Heart right ventricle (tissue), 16 donors: ENCODE results near the gene FITM2. TPM values are rescaled to one million over a fixed set of nuclear protein-coding genes. Genes with fewer than 3 reads are reported as not detected.

Experiments
- ATAC-seq, 8 donors: fragments of 200-7000 bp; cut with Tn5 transposase; one replicate each; pipeline ENCODE4 v1.9.1; 2020; ENCODE audit warnings: mild to moderate bottlenecking in 8 of 8, moderate library complexity in 8 of 8, moderate number of reproducible peaks in 1 of 8
- DNase-seq, 2 donors: peaks; one replicate each; pipeline ENCODE4 v3.0.0-alpha.2; 2020
- H3K27ac ChIP-seq, 10 donors: fragments of 200-600 bp; sonication (generic) in 2 of 10; one replicate each; pipeline versions ENCODE4 v1.5.0 to v1.8.0; 2020 to 2022; ENCODE audit warnings: mild to moderate bottlenecking in 3 of 10
- H3K27me3 ChIP-seq, 7 donors: fragments of 200-600 bp; one replicate each; pipeline ENCODE4 v1.8.0; 2021 to 2022; ENCODE audit warnings: mild to moderate bottlenecking in 2 of 7
- H3K36me3 ChIP-seq, 9 donors: fragments of 200-600 bp; sonication (generic) in 1 of 9; one replicate each; pipeline versions ENCODE4 v1.5.0 to v1.8.0; 2020 to 2022; ENCODE audit warnings: mild to moderate bottlenecking in 2 of 9
- H3K4me1 ChIP-seq, 9 donors: fragments of 200-600 bp; sonication (generic) in 1 of 9; one replicate each; pipeline versions ENCODE4 v1.5.0 to v1.8.0; 2020 to 2022; ENCODE audit warnings: mild to moderate bottlenecking in 4 of 9
- H3K4me3 ChIP-seq, 10 donors: fragments of 200-600 bp; sonication (generic) in 2 of 10; one replicate each; pipeline versions ENCODE4 v1.5.0 to v1.8.0; 2020 to 2022; ENCODE audit warnings: mild to moderate bottlenecking in 7 of 10, moderate library complexity in 2 of 10
- H3K9me3 ChIP-seq, 11 donors: fragments of 200-600 bp in 10 of 11; sonication (generic) in 2 of 11; one replicate each; pipeline versions ENCODE4 v1.5.0 to v1.8.0; 2013 to 2022; ENCODE audit warnings: mild to moderate bottlenecking in 2 of 11, control low read depth in 1 of 11, moderate library complexity in 1 of 11
- CTCF ChIP-seq, 9 donors: fragments of 200-600 bp; sonication (generic) in 2 of 9; IDR thresholded peaks; one replicate each; pipeline versions ENCODE4 v1.5.0 to v1.8.0; 2021 to 2022; ENCODE audit warnings: antibody characterized with exemption in 9 of 9, mild to moderate bottlenecking in 5 of 9, moderate library complexity in 1 of 9
- WGBS, 2 donors: extraction: QIAGEN DNeasy Blood & Tissue Kit; methylation state at CpG; one replicate each; pipeline ENCODE4 v1.1.7; 2013; ENCODE audit warnings: inconsistent platforms in 1 of 2; 5-methylcytosine and 5-hydroxymethylcytosine counted together
- intact Hi-C, 10 donors: fragments of 100-400 bp; cut with DNase I; formaldehyde crosslinking; loops; one replicate each; pipeline versions ENCODE4 v1.11.1 to v1.14.2; 2022
- polyA plus RNA-seq, 2 donors: library from polyadenylated mRNA; stranded (reverse); fragments of 200-250 nt; gene quantifications; one replicate each; pipeline ENCODE4 v1.2.3, GENCODE V29; 2013
- total RNA-seq, 10 donors: library from RNA; stranded (reverse); fragmentation: NEBNext Ultra II Directional in 3 of 10; extraction: Animal tissue kit (Norgen Biotek cat#: 25700) in 3 of 10; gene quantifications; one replicate each; pipeline versions ENCODE4 v1.2.1 to v1.2.4, GENCODE V29; 2021 to 2023
- donor health status: Arrhythmogenic right ventricular cardiomyopathy.
- donor health status: ischemic (EF 13 %, LVEDD 7.1; RV severe dilation, severe dysfunction).
- donor health status: healthy with polysubstance abuse.
- donor health status: DM: no; HTN: yes; CAD: no.
- donor health status: DM: no; HTN: no; CAD: no.
- donor health status: ischemic (EF 25% LVEDD 6.9; RV normal size, moderate dysfunction).
- donor health status: ischemic (EF 25% LVEDD 5.7; RV mildly dilated, moderate dysfunction).
- donor health status: healthy.
- donor health status: DM: yes; HTN: yes; CAD: no.
- donor health status: Ischemic cardiomyopathy.
- donor health status: ischemic (EF 35%, LVEDD 5.7; RV mildly dilated, moderate dysfunction).
- donor health status: nonischemic (EF 11% LVEDD 7.7; RV severe dilation, severe dysfunction).
- donor health status: DM: yes; HTN: yes; CAD: no.
- donor health status: PGD.
- donor health status: ischemic (EF 29% LVEDD 5.4; RV normal size, mild dysfunction).
- donor health status: nonischemic (EF 23%, LVEDD 6.1; RV moderate dilation, normal function).

The FITM2 gene
- total and polyA plus RNA-seq, 12 donors, result 25.2 to 182 (median 135) TPM

- Histone ChIP-seq H3K36me3 (no peaks in the 10 kb centered on the region), H3K4me3 (no peak within 1 kb of the TSS), H3K27me3 (peaks cover 0 to 37% (median 25%) of the 10 kb centered on the region in 7 donors), H3K4me1 (no peaks in the 10 kb centered on the region), H3K27ac (no peak within 1 kb of the TSS), H3K9me3 (no peaks in the 10 kb centered on the region)
- no peak for DNase-seq
- 81 to 91% methylated on average over 16 of the region's 16 CpGs for WGBS, 2 donors
- intact Hi-C loops, result no loop called here
- TF ChIP-seq CTCF (IDR thresholded peaks at IDR 0.05), result no peak
- ATAC-seq, result no peak
These were observed 25.9 kb upstream of the FITM2 start, which contains the start of gene R3HDML for GRCh38 chr20:44336725-44337380. Gene R3HDML (plus strand): TSS chr20:44337043. CDS start chr20:44337158, 115 bp downstream.

DNA sequence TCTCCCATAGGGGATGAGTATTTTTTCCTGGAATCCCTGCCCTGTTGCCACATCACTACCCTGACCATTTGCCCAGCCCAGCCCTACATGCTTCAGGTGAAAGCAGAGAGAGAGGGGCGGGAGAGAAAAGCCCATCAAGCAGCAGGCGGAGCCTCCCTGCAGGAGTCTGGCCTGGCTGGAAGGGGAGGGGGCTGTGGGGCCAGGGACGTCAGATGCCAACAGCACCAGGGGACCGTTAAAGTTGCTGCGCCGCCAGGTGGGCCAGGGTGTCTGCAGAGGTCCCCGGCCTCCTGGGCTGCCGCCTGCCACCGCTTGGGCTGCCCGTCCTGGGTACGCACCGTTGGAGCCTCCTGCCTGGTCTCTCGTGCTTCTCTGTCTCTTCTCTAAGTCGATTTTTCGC is 25.1 kb upstream of the FITM2 start:
- Histone ChIP-seq H3K4me1 (no peaks in the 10 kb centered on the region), H3K4me3 (no peak overlapping the region), H3K36me3 (no peaks in the 10 kb centered on the region), H3K27ac (no peak overlapping the region), H3K9me3 (no peaks in the 10 kb centered on the region), H3K27me3 (peaks cover 0 to 37% (median 25%) of the 10 kb centered on the region in 7 donors)
- ATAC-seq (no peak), DNase-seq (no peak)
- intact Hi-C loops, result no loop called here
- no peak for TF ChIP-seq CTCF (IDR thresholded peaks at IDR 0.05)
- WGBS, 2 donors, result 27 to 31% methylated on average over 15 of the region's 15 CpGs

- ATAC-seq (no peak), DNase-seq (no peak)
- no peak for TF ChIP-seq CTCF (IDR thresholded peaks at IDR 0.05)
- Histone ChIP-seq H3K4me1 (no peaks in the 10 kb centered on the region), H3K9me3 (no peaks in the 10 kb centered on the region), H3K27me3 (peaks cover 0 to 37% (median 25%) of the 10 kb centered on the region in 7 donors), H3K36me3 (no peaks in the 10 kb centered on the region), H3K4me3 (no peak overlapping the region), H3K27ac (no peak overlapping the region)
- WGBS, 2 donors, result 66 to 82% methylated on average over 2 of the region's 2 CpGs
- intact Hi-C loops, result no loop called here
These were observed 24.7 kb upstream of the FITM2 start for GRCh38 chr20:44335675-44336074.

- 76 to 90% methylated on average over 4 of the region's 4 CpGs for WGBS, 2 donors
These were observed 23.7 kb upstream of the FITM2 start for GRCh38 chr20:44334709-44335108.

More at GRCh38 chr20:44334709-44335108, 23.7 kb upstream of the FITM2 start:
- ATAC-seq (no peak), DNase-seq (no peak)
- H3K36me3 ChIP-seq, result no peaks in the 10 kb centered on the region
- H3K4me3 ChIP-seq, result no peak overlapping the region
- no peak overlapping the region for H3K27ac ChIP-seq
- peaks cover 0 to 37% (median 25%) of the 10 kb centered on the region in 7 donors for H3K27me3 ChIP-seq
- TF ChIP-seq CTCF (IDR thresholded peaks at IDR 0.05), result no peak
- H3K9me3 ChIP-seq, result no peaks in the 10 kb centered on the region
- H3K4me1 ChIP-seq, result no peaks in the 10 kb centered on the region
- intact Hi-C loops, result no loop called here
